ENCODE measurements around the gene TMEM121B. TPM values are rescaled to one million over a fixed set of nuclear protein-coding genes. Genes with fewer than 3 reads are reported as not detected.

The TMEM121B gene
- polyA plus RNA-seq, 1 donor (not counting 4 experiments of a cell fraction or from before 2014, with no cell fraction given) = not detected

DNA sequence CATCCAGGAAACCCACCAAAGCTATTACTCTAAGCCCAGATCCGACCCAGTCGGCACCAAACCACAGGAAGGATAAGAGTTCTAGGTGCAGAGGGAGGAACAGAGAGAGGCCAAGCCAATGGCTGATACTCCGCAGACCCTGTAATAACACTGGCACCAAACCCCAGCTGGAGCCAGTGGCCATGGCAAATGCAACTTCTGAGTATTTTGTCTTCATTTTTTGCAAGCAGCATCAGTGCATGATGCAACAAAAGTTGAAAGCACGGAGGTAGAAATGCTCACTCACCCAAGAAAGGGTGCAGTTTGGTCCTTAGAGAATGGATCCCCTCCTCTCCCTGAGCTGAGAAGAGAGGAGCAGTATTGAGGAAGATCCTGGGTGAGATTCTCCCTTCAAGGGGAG lies 2.8 kb downstream of the TMEM121B start:
- FAIRE-seq = no peak
- H3K36me3 ChIP-seq (ENCODE audit: control insufficient read depth in 2 of 2, extremely low read depth in 1 of 2, insufficient read depth in 2 of 2, low read length in 2 of 2) = no peaks in the 10 kb centered on the region
- no peaks in the 10 kb centered on the region for H3K9me3 ChIP-seq (ENCODE audit: control insufficient read depth, low read depth, low read length)
- H3K27me3 ChIP-seq (ENCODE audit: control insufficient read depth, extremely low read depth, insufficient read depth, low read length) = peaks cover 49% of the 10 kb centered on the region
- DNase-seq (ENCODE audit: low read depth, low spot score) = no peak
- no peak overlapping the region for H2AFZ ChIP-seq (ENCODE audit: control insufficient read depth, low read length)
- no peaks in the 10 kb centered on the region for H3K79me2 ChIP-seq (ENCODE audit: control insufficient read depth, insufficient read depth, low read length)
- dilution Hi-C loops (cut with MboI; ENCODE audit: extremely low pct_ligation_motif_present, low sequenced_read_pairs) = no loop called here
- H3K9ac ChIP-seq (ENCODE audit: control insufficient read depth, extremely low read depth, insufficient read depth, low read length) = no peak overlapping the region
- H3K9me1 ChIP-seq (ENCODE audit: control insufficient read depth, extremely low read depth, insufficient read depth, low read length) = no peaks in the 10 kb centered on the region
- no peaks in the 10 kb centered on the region for H3K4me1 ChIP-seq (ENCODE audit: control insufficient read depth, extremely low read depth, insufficient read depth, low read length)
- no peak for TF ChIP-seq EZH2 (IDR thresholded peaks at IDR 0.05; ENCODE audit: low read length)
- TF ChIP-seq, protein P1, sequence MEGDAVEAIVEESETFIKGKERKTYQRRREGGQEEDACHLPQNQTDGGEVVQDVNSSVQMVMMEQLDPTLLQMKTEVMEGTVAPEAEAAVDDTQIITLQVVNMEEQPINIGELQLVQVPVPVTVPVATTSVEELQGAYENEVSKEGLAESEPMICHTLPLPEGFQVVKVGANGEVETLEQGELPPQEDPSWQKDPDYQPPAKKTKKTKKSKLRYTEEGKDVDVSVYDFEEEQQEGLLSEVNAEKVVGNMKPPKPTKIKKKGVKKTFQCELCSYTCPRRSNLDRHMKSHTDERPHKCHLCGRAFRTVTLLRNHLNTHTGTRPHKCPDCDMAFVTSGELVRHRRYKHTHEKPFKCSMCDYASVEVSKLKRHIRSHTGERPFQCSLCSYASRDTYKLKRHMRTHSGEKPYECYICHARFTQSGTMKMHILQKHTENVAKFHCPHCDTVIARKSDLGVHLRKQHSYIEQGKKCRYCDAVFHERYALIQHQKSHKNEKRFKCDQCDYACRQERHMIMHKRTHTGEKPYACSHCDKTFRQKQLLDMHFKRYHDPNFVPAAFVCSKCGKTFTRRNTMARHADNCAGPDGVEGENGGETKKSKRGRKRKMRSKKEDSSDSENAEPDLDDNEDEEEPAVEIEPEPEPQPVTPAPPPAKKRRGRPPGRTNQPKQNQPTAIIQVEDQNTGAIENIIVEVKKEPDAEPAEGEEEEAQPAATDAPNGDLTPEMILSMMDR (optimal IDR thresholded peaks at IDR 0.05 in 1 of 3, IDR thresholded peaks at IDR 0.05 in 1 of 3, conservative IDR thresholded peaks at IDR 0.05 in 1 of 3; ENCODE audit: extremely low read depth in 1 of 3, insufficient read depth in 2 of 3, low read length in 3 of 3) = no peak
- no peaks in the 10 kb centered on the region for H4K20me1 ChIP-seq (ENCODE audit: control insufficient read depth, extremely low read depth, insufficient read depth, low read length)
- H3K4me3 ChIP-seq (ENCODE audit: control insufficient read depth in 2 of 3, extremely low read depth in 1 of 3, insufficient read depth in 2 of 3, low read depth in 1 of 3, low read length in 3 of 3) = no peak overlapping the region
- no peak overlapping the region for H3K4me2 ChIP-seq (ENCODE audit: control insufficient read depth, extremely low read depth, insufficient read depth, low read depth, low read length)
- no peak overlapping the region for H3K27ac ChIP-seq (ENCODE audit: control insufficient read depth, insufficient read depth, low read length)

DNA sequence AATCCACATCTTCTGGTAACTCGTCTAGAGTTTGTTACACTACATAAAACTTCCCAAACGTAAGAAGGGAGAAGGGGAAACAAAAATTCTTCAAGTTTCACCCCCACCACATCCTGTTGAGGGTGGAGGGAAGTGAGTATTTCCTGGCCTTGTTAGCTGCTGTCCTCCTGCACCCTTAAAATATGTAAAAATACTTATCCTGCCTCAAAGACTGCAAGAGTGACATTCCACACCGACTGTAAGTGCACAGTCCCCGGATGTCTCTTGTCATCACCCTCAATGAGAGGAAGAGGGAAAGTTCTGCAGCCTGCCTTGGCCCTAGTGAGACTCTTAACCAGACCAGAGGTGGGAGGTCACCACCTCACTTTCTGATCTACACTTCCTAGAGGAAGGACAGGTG lies 3.3 kb downstream of the TMEM121B start:
- Histone ChIP-seq H3K9me3 (ENCODE audit: control insufficient read depth, low read depth, low read length) (no peaks in the 10 kb centered on the region), H3K9ac (ENCODE audit: control insufficient read depth, extremely low read depth, insufficient read depth, low read length) (no peak overlapping the region), H2AFZ (ENCODE audit: control insufficient read depth, low read length) (no peak overlapping the region), H4K20me1 (ENCODE audit: control insufficient read depth, extremely low read depth, insufficient read depth, low read length) (no peaks in the 10 kb centered on the region), H3K4me2 (ENCODE audit: control insufficient read depth, extremely low read depth, insufficient read depth, low read depth, low read length) (no peak overlapping the region), H3K36me3 (ENCODE audit: control insufficient read depth in 2 of 2, extremely low read depth in 1 of 2, insufficient read depth in 2 of 2, low read length in 2 of 2) (no peaks in the 10 kb centered on the region), H3K4me3 (ENCODE audit: control insufficient read depth in 2 of 3, extremely low read depth in 1 of 3, insufficient read depth in 2 of 3, low read depth in 1 of 3, low read length in 3 of 3) (no peak overlapping the region), H3K4me1 (ENCODE audit: control insufficient read depth, extremely low read depth, insufficient read depth, low read length) (no peaks in the 10 kb centered on the region), H3K9me1 (ENCODE audit: control insufficient read depth, extremely low read depth, insufficient read depth, low read length) (no peaks in the 10 kb centered on the region), H3K27ac (ENCODE audit: control insufficient read depth, insufficient read depth, low read length) (no peak overlapping the region), H3K27me3 (ENCODE audit: control insufficient read depth, extremely low read depth, insufficient read depth, low read length) (peaks cover 49% of the 10 kb centered on the region), H3K79me2 (ENCODE audit: control insufficient read depth, insufficient read depth, low read length) (no peaks in the 10 kb centered on the region)
- DNase-seq (ENCODE audit: low read depth, low spot score) (no peak), FAIRE-seq (no peak)
- TF ChIP-seq, protein P1 (optimal IDR thresholded peaks at IDR 0.05 in 1 of 3, IDR thresholded peaks at IDR 0.05 in 1 of 3, conservative IDR thresholded peaks at IDR 0.05 in 1 of 3; ENCODE audit: extremely low read depth in 1 of 3, insufficient read depth in 2 of 3, low read length in 3 of 3) = no peak
- no peak for TF ChIP-seq EZH2 (IDR thresholded peaks at IDR 0.05; ENCODE audit: low read length)
- dilution Hi-C loops (cut with MboI; ENCODE audit: extremely low pct_ligation_motif_present, low sequenced_read_pairs) = no loop called here

Measured in keratinocyte (primary cell).